ENCODE results near the gene PABPN1.

PABPN1 gene

GRCh38 chr14:23302290-23303225, 18.7 kb upstream of the PABPN1 start, which contains the start of gene PPP1R3E:
TSS of gene PPP1R3E (minus strand) at chr14:23302859. CDS start at chr14:23302576, 283 bp downstream.
- Histone ChIP-seq H3K27me3 (ENCODE audit: control insufficient read depth in 1 of 2, insufficient read depth in 2 of 2, low read length in 2 of 2) (no peaks in the 10 kb centered on the region), H3K27ac (ENCODE audit: low read depth, low read length) (peak within 1 kb of the TSS; percentile 91), H3K9me3 (ENCODE audit: low read length) (no peaks in the 10 kb centered on the region), H3K9ac (ENCODE audit: low read length) (peak within 1 kb of the TSS; percentile 64), H3K36me3 (ENCODE audit: insufficient read depth, low read length) (peaks cover 4% of the 10 kb centered on the region), H3K4me3 (ENCODE audit: low read depth in 1 of 2, low read length in 2 of 2) (peak within 1 kb of the TSS; percentile 70 to 82), H3K4me1 (ENCODE audit: insufficient read depth, low read length) (peaks cover 27% of the 10 kb centered on the region)

- Histone ChIP-seq H3K36me3 (ENCODE audit: insufficient read depth, low read length) (peaks cover 33% of the 10 kb centered on the region), H3K4me1 (ENCODE audit: insufficient read depth, low read length) (peaks cover 35% of the 10 kb centered on the region)
Measured at GRCh38 chr14:23306412-23307145, 14.7 kb upstream of the PABPN1 start, which contains the start of gene BCL2L2. TSS of gene BCL2L2 (plus strand) at chr14:23306833. CDS start at chr14:23307768, 935 bp downstream.

GRCh38 chr14:23307146-23307530, 14.1 kb upstream of the PABPN1 start:
- Histone ChIP-seq H3K27me3 (ENCODE audit: control insufficient read depth in 1 of 2, insufficient read depth in 2 of 2, low read length in 2 of 2) (no peaks in the 10 kb centered on the region), H3K36me3 (ENCODE audit: insufficient read depth, low read length) (peaks cover 37% of the 10 kb centered on the region), H3K4me1 (ENCODE audit: insufficient read depth, low read length) (peaks cover 35% of the 10 kb centered on the region), H3K9ac (ENCODE audit: low read length) (peak overlapping the region; percentile 87), H3K4me3 (ENCODE audit: low read depth in 1 of 2, low read length in 2 of 2) (peak overlapping the region; percentile 90 to 95), H3K27ac (ENCODE audit: low read depth, low read length) (peak overlapping the region; percentile 92), H3K9me3 (ENCODE audit: low read length) (no peaks in the 10 kb centered on the region)

More at GRCh38 chr14:23306412-23307145, 14.7 kb upstream of the PABPN1 start, which contains the start of gene BCL2L2:
- Histone ChIP-seq H3K9me3 (ENCODE audit: low read length) (no peaks in the 10 kb centered on the region), H3K27ac (ENCODE audit: low read depth, low read length) (peak within 1 kb of the TSS; percentile 92), H3K9ac (ENCODE audit: low read length) (peak within 1 kb of the TSS; percentile 87), H3K27me3 (ENCODE audit: control insufficient read depth in 1 of 2, insufficient read depth in 2 of 2, low read length in 2 of 2) (no peaks in the 10 kb centered on the region), H3K4me3 (ENCODE audit: low read depth in 1 of 2, low read length in 2 of 2) (peak within 1 kb of the TSS; percentile 90 to 95)

GRCh38 chr14:23307687-23308644, 13.3 kb upstream of the PABPN1 start:
- Histone ChIP-seq H3K9ac (ENCODE audit: low read length) (peak overlapping the region; percentile 87), H3K36me3 (ENCODE audit: insufficient read depth, low read length) (peaks cover 37% of the 10 kb centered on the region), H3K27me3 (ENCODE audit: control insufficient read depth in 1 of 2, insufficient read depth in 2 of 2, low read length in 2 of 2) (no peaks in the 10 kb centered on the region), H3K4me3 (ENCODE audit: low read depth in 1 of 2, low read length in 2 of 2) (peak overlapping the region; percentile 90 to 95), H3K27ac (ENCODE audit: low read depth, low read length) (peak overlapping the region; percentile 92), H3K9me3 (ENCODE audit: low read length) (no peaks in the 10 kb centered on the region), H3K4me1 (ENCODE audit: insufficient read depth, low read length) (peaks cover 35% of the 10 kb centered on the region)

- Histone ChIP-seq H3K4me1 (ENCODE audit: insufficient read depth, low read length) (peaks cover 35% of the 10 kb centered on the region), H3K27ac (ENCODE audit: low read depth, low read length) (no peak overlapping the region), H3K9me3 (ENCODE audit: low read length) (no peaks in the 10 kb centered on the region), H3K36me3 (ENCODE audit: insufficient read depth, low read length) (peaks cover 37% of the 10 kb centered on the region), H3K9ac (ENCODE audit: low read length) (no peak overlapping the region), H3K27me3 (ENCODE audit: control insufficient read depth in 1 of 2, insufficient read depth in 2 of 2, low read length in 2 of 2) (no peaks in the 10 kb centered on the region), H3K4me3 (ENCODE audit: low read depth in 1 of 2, low read length in 2 of 2) (peak overlapping the region in 1 of 2 donors; percentile 12)
Measured at GRCh38 chr14:23308721-23309445, 12.4 kb upstream of the PABPN1 start.

GRCh38 chr14:23310546-23310945, 10.7 kb upstream of the PABPN1 start:
- H3K27me3 ChIP-seq (ENCODE audit: control insufficient read depth in 1 of 2, insufficient read depth in 2 of 2, low read length in 2 of 2): no peaks in the 10 kb centered on the region
- H3K4me1 ChIP-seq (ENCODE audit: insufficient read depth, low read length): peaks cover 34% of the 10 kb centered on the region
- no peak overlapping the region for H3K27ac ChIP-seq (ENCODE audit: low read depth, low read length)
- no peak overlapping the region for H3K9ac ChIP-seq (ENCODE audit: low read length)
- peaks cover 37% of the 10 kb centered on the region for H3K36me3 ChIP-seq (ENCODE audit: insufficient read depth, low read length)
- no peaks in the 10 kb centered on the region for H3K9me3 ChIP-seq (ENCODE audit: low read length)
- no peak overlapping the region for H3K4me3 ChIP-seq (ENCODE audit: low read depth in 1 of 2, low read length in 2 of 2)

- Histone ChIP-seq H3K27me3 (ENCODE audit: control insufficient read depth in 1 of 2, insufficient read depth in 2 of 2, low read length in 2 of 2) (no peaks in the 10 kb centered on the region), H3K9ac (ENCODE audit: low read length) (no peak overlapping the region), H3K4me3 (ENCODE audit: low read depth in 1 of 2, low read length in 2 of 2) (no peak overlapping the region)
Measured at GRCh38 chr14:23316300-23316699, 5.0 kb upstream of the PABPN1 start.

GRCh38 chr14:23319746-23320583, 1.3 kb upstream of the PABPN1 start:
- Histone ChIP-seq H3K4me1 (ENCODE audit: insufficient read depth, low read length) (peaks cover 18% of the 10 kb centered on the region), H3K36me3 (ENCODE audit: insufficient read depth, low read length) (peaks cover 33% of the 10 kb centered on the region), H3K27me3 (ENCODE audit: control insufficient read depth in 1 of 2, insufficient read depth in 2 of 2, low read length in 2 of 2) (no peaks in the 10 kb centered on the region), H3K4me3 (ENCODE audit: low read depth in 1 of 2, low read length in 2 of 2) (peak overlapping the region; percentile 29 to 57), H3K9me3 (ENCODE audit: low read length) (no peaks in the 10 kb centered on the region), H3K27ac (ENCODE audit: low read depth, low read length) (peak overlapping the region; percentile 94), H3K9ac (ENCODE audit: low read length) (peak overlapping the region; percentile 18)

More at GRCh38 chr14:23316300-23316699, 5.0 kb upstream of the PABPN1 start:
- Histone ChIP-seq H3K9me3 (ENCODE audit: low read length) (no peaks in the 10 kb centered on the region), H3K27ac (ENCODE audit: low read depth, low read length) (no peak overlapping the region), H3K36me3 (ENCODE audit: insufficient read depth, low read length) (peaks cover 11% of the 10 kb centered on the region), H3K4me1 (ENCODE audit: insufficient read depth, low read length) (peaks cover 6% of the 10 kb centered on the region)

- Histone ChIP-seq H3K9me3 (ENCODE audit: low read length) (no peaks in the 10 kb centered on the region), H3K27ac (ENCODE audit: low read depth, low read length) (peak overlapping the region; percentile 92), H3K9ac (ENCODE audit: low read length) (peak overlapping the region; percentile 62), H3K27me3 (ENCODE audit: control insufficient read depth in 1 of 2, insufficient read depth in 2 of 2, low read length in 2 of 2) (no peaks in the 10 kb centered on the region), H3K4me1 (ENCODE audit: insufficient read depth, low read length) (peaks cover 18% of the 10 kb centered on the region), H3K36me3 (ENCODE audit: insufficient read depth, low read length) (peaks cover 35% of the 10 kb centered on the region), H3K4me3 (ENCODE audit: low read depth in 1 of 2, low read length in 2 of 2) (peak overlapping the region; percentile 72 to 74)
Measured at GRCh38 chr14:23321572-23322547, 603 bp downstream of the PABPN1 start.

All from muscle layer of colon (tissue), 2 donors.